ENCODE data around the gene KCTD7.

DNA sequence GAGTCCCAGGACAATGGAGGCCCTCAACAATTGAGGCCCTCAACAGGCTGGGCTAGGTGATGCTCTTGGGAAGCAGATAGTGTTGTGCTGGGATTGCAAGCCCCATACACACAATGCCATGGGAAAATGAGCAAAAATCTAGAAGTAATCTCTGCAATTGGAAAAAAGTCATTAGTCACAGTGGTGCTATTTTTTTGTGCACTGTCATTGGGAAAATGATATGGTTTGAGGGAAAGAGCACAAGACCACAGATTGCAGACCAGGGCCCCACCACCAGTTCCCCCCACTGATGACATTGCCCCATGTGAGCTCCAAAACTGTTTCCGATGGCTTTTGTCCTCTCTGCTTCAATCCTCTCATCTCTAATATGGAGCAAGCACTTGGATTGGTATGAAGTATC, 1.9 kb downstream of the KCTD7 start:
- no peak for TF ChIP-seq POLR2AphosphoS5 (IDR thresholded peaks at IDR 0.05)
- TF ChIP-seq, protein P1, sequence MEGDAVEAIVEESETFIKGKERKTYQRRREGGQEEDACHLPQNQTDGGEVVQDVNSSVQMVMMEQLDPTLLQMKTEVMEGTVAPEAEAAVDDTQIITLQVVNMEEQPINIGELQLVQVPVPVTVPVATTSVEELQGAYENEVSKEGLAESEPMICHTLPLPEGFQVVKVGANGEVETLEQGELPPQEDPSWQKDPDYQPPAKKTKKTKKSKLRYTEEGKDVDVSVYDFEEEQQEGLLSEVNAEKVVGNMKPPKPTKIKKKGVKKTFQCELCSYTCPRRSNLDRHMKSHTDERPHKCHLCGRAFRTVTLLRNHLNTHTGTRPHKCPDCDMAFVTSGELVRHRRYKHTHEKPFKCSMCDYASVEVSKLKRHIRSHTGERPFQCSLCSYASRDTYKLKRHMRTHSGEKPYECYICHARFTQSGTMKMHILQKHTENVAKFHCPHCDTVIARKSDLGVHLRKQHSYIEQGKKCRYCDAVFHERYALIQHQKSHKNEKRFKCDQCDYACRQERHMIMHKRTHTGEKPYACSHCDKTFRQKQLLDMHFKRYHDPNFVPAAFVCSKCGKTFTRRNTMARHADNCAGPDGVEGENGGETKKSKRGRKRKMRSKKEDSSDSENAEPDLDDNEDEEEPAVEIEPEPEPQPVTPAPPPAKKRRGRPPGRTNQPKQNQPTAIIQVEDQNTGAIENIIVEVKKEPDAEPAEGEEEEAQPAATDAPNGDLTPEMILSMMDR (IDR thresholded peaks at IDR 0.05), result no peak
- TF ChIP-seq POLR2A (IDR thresholded peaks at IDR 0.05), result no peak
- TF ChIP-seq EP300 (IDR thresholded peaks at IDR 0.05), result no peak

Measured in sigmoid colon (tissue), 4 donors.